MM.1S (cell line): ENCODE measurements around the gene PROK1.

Source experiments
- CTCF ChIP-seq: fragments of 300-600 bp; sonication (generic); IDR thresholded peaks from 2 replicates; pipeline ENCODE4 v1.5.1; 2016; ENCODE audit warnings: antibody characterized with exemption, low read length, mixed read lengths
- EZH2 ChIP-seq: fragments of 300-600 bp; sonication (generic); optimal IDR thresholded peaks from 2 replicates; pipeline ENCODE3; 2017; ENCODE audit warnings: low read depth, mild to moderate bottlenecking, antibody characterized with exemption, low read length, mixed read lengths

GRCh38 chr1:110408488-110408887, 42.5 kb upstream of the PROK1 start:
- TF ChIP-seq EZH2 (no peak), CTCF (no peak)
